GM19099 (cell line): ENCODE measurements around the gene LACC1.

Source experiments
- POLR2A ChIP-seq: IDR thresholded peaks from 3 replicates; pipeline ENCODE4 v1.6.1; 2011; ENCODE audit warnings: low read depth; ENCODE audit not compliant: insufficient read length; ENCODE audit errors: extremely low read depth

LACC1 gene

DNA sequence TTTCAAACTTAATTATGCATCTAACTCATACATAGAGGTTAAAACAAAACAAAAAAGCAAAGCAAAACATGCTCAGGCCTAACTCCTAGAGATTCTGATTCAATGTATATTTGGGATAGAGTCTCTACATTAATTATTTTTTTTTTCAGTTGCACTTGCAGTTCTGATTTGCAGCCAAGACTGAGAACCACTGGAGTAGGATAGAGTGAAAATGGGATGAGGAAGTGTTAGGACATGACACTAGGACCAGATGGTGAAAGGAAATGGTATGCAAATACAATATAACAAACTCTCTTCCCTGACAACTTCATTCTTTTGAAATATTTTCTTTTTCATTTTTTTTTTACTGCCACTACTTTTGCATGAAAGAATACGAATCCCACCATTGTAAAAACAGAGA, 1.9 kb upstream of the LACC1 start:
- TF ChIP-seq POLR2A: no peak

DNA sequence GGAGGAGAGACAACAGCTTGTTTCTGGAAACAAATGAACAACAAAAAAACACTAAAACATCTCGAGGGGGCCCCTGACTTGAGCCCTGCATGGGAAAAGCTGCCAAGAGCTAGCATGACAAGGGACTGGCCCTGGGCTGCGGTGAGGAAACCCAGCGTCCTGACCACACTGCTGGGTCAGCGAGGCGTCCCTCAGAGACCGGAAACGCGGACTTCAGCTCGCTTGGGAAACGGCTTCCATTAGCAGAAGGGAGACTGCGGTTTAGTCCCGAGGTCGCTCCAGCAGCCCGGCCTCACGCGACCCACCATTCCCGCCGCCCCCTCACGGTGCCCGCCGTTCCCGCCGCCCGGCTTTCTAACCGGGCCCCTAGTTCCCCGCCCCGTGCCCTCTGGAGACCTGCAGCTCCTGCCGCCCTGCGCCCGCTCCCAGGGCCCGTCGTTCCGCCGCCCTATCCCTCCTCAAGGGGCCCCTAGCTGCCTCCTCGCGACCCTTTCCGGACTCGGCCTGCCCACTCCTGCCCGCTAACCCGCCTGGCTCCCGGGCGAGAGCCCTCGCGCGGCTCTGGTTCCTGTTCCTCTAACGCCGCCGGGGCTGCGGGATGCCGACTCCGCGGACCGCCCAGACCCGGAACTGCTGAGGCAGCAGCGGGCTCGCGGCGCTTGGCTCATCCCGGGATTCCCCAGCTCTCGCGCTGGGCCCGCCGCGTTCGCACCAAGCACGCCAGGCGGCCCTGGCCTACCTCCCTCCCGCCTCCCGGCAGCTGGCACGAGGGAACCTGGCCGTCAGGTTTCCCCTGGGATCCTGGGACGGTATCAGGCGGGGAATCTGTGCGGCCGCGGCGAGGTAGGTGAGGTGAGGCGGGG, 581 bp upstream of the LACC1 start, which contains the start of gene CCDC122:
Gene CCDC122, minus strand, starts transcription at position 849 of the 863 bp plus-strand sequence. CDS start 10,364 bp downstream, outside the sequence.
- peak; percentile 73 for TF ChIP-seq POLR2A

DNA sequence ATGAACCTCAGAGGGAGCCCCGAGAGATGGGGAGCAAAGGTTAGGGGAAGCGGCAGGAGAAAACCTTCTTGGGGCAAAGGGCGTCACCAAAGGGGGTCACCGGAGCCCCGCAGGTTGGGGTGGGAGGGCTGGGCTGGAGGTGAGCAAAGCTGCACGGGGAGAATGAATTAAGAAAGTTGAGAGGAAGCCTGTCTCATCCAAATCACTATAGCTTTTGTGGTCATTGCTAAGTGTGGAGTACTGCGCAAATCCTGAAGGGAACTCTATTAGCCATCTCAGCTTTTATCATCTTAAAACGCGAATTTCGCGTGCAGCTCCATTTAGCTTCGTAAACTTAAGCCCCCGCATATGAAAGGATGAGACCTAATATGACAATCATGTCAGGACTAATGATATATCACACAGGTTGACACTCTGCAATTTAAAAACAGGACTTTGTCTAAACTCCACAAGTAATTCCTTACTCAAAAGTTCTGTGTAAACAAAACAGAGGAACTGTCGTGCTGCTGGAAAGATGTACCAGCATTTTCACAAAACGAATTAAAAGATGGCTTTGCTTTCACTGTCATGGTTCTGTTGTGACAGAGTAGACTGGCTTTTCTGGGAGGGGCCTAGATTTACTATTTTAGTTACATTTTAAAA, 631 bp downstream of the LACC1 start:
- no peak for TF ChIP-seq POLR2A

DNA sequence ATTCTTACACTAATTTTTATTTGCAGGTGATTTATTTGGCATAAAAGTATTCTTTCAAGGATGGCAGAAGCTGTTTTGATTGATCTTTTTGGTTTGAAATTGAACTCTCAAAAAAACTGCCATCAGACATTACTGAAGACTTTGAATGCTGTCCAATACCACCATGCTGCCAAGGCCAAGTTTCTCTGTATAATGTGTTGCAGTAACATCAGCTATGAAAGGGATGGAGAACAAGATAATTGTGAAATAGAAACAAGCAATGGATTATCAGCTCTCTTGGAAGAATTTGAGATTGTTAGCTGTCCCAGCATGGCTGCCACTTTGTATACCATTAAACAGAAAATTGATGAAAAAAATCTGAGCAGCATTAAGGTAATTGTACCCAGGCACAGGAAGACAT, 1.2 kb downstream of the LACC1 start:
- TF ChIP-seq POLR2A: no peak

DNA sequence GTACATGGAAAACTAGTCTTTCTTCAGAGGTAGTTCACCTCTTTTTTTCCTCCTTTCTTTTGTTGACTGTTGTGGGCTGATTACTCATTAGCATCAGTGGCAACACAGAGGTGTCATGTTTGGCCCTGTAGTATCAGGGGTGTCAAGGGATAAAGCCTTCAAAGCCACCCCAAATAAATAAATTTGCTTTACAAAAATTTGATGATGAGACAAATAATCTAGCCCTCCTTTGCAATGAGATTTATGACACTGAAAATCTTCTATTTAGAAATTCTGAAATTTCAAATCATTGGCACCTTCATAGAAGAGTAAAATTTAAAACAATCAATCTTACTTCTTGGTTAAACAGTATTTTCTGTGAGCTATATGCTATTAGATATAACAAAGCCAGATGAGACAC, 1.9 kb downstream of the LACC1 start:
- TF ChIP-seq POLR2A: no peak

DNA sequence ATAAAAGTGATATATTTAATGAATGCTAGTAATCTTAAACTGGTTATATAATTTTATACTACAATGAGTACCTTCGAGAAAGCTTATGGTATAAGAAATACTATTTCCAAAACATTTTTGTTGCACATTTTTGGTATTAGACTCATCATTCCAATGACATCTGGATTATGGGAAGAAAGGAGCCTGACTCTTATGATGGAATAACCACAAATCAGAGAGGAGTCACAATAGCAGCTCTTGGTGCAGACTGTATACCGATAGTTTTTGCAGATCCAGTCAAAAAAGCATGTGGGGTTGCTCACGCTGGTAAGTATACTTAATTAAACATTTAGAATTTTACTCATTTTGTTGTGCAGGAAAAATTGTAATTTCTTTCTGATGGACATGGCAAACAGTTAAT, 3.9 kb downstream of the LACC1 start:
- TF ChIP-seq POLR2A: no peak

DNA sequence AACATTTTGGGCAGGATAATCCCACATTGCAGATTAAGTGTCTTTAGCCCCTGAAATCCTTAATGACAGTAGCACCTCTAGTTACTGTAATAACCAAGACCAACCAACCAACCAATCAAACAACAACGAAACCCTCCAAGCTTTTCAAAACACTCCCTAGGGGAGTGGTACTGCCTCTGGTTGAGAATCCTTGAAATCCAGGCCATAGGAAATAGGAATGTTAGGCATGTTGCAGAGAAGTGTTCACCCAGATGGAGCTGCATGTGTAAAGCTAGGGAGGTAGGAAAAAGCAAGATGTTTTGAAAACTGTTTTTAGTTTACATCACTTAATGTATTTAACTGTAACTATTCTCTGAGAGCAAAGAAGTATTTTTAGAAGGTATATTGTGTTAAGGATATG, 4.5 kb downstream of the LACC1 start:
- TF ChIP-seq POLR2A: no peak

DNA sequence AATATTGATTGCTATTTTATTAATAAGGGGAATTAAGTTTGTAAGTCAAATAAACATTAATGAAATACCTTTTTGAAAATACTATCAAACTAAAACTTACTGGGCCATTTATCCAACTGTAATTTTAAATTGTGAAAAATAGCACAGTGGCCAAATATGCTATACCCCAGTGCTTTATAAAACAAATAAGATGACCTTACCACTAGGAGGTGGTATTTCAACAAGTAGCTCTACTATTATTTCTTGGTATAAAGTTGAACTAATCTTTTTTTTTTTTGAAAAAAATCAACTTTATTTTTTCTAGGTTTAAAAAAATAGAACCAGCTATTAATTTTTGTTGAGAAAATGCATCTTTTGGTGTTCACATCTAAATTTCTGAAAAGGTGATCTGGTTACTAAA, 14.7 kb downstream of the LACC1 start:
- TF ChIP-seq POLR2A: no peak

DNA sequence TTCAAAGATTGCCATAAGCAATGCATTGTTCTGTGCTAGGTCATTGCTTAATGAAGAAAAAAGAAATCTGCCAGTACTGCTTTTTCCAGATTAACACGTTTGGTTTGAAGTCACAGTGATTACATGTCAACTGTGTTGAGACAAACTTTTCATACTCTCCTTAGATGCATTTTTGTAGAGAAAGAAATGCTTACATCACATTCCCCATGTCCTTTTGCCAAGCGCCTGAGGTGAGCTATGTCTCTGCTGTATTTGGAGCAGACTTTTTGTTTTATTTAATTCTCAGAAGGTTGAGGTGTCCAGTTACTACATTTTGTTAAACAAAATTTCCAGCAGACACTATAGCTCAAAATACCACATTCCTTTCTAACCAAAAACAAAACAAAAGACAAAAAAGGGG, 16.2 kb downstream of the LACC1 start:
- no peak for TF ChIP-seq POLR2A

DNA sequence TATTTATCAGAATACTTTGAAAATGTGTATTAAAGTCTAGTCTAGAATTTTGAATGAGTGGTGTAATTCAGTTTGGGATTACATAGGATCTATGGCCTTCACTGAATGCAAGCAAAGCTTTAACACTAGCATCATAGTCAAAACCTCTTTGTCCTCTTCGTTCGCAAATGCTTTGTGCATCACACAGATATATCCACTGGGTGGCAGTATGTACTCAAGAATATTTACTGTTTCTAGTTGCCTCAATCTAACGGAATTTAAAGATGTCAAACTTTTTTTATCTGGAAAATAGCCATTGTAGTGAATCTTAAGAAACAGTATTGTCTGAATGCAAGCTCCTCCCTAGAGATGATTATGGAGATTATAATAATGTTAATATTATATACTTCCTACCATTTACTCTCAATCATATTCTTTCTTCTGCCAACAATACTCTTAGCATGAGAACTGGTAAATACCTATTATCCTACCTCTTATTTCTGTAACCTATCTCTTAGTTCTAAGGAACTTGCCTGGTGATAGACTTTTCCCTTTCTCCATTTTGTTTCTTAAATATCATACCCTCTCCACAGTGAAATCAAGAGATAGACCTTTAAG, 25.8 kb downstream of the LACC1 start:
- no peak for TF ChIP-seq POLR2A

DNA sequence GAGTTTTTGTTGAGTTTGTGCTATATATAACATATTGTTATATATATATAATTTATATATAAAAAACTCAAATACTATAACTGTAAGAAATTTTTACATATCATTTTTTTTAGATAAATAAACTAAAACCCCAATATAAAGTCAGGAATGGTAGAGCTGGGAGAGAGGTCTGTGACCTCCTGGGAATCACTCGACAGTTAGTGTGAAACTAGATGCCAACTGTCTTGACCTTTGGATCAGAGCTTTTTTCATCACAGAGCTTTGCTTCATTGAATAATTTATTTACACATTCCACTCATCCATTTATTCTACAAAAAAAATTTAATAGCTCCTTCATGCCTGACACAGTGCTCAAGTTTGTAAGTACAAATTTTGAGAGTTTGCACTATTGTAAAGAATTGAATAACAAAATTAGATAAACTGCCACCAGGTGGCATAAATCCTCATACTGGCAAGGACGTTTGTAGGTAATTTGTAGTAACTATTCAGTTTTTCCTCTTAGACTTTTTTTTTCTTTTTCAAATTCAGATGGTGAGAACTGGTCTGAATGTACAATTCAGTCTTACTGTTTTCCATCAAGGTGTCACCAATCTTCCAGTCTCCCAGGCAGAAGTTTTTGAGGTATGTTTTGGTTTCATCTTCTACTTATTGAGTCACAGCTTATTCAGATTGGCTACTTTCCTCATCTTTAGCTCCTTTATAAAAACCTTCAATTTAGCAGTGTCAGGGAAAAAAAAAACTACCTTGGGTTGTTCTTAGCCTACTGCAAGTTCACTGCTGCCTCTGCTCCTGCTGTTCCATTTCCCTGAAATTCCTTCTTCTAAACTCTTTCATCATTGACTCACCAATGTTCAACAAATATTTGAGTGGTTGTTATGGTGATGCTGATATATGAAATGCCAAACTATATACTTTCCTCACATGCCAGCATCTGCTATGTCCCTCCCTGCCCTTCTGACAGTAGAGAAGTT, 28.7 kb downstream of the LACC1 start:
- TF ChIP-seq POLR2A: no peak

DNA sequence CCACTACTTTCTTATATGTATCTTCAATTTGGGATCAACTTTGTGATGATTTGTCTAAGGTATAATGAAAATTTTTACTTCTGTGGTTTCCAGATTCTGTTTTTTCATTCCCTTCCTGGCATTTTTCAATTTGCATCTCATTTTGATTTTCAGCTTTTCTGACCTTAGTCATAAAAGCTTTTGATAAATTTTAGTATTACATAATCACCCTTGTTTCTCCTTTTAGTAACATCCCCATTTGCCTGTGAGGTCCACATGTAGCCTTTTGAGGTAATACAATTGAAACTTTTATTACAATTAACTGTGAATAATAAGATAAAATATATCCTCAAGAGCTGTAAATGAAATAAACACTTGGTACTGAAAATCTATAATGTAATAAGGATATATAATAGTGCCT, 31.2 kb downstream of the LACC1 start:
- no peak for TF ChIP-seq POLR2A

DNA sequence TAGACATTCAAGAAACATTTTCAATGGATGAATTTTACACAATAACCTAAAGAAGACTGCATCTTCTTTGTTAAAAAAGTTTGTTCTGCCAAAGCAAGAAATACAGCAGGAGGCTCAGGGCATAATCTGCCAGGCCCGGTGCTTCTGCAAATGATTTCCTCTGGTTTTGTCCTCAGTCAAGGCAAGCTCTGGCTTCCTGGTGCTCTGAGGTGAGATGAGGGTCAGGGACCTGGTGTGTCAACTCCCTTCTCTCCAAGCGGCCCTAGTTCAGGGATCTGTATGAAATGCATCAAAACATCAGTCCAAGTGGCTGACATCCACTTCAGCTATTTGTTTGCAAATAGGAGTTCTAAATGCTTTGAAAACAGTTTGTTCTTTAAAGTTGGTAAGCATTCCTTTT, 31.6 kb downstream of the LACC1 start:
- TF ChIP-seq POLR2A: no peak

DNA sequence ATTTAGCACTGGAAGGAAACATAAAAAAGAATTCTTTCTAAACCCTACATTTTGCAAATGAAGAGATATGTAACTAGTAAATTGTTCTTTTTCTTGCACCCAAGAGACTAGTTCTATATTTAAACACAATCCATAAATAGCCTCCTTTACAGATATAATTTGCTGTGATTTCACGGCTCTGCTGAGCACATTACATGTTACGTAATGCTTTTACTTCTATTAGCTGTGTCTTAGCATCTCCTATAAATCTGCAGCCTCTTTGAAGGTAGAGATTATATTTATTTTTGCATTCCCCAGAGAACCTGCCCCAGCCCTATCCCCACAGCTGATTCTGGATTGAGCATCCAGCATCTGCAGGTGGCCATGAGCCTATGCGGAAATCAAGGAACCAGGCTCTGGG, 32.2 kb downstream of the LACC1 start:
- no peak for TF ChIP-seq POLR2A

DNA sequence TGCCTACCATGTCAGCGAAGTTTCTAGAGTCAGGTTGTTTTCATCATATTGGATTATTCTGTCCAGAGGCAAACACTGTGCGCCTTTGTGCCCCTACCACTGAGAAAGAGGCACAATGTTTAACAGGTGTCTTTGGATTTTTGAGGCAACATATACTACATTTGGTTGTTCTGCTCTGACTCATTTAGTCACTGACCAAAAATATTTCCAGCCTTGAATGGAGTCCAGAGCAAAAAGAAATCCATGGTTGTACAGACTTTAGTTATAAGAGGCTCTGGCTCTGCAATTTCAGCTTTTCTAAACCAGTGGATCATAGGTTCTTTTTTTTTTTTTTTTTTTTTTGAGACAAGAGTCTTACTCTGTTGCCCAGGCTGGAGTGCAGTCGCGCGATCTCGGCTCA, 35.7 kb downstream of the LACC1 start:
- TF ChIP-seq POLR2A: no peak
